WTC11 (cell line): ENCODE data around the gene RYR3. TPM values are rescaled to one million over a fixed set of nuclear protein-coding genes. Genes with fewer than 3 reads are reported as not detected.

Source experiments
- ATAC-seq: fragments of 200-7000 bp; cut with Tn5 transposase; 2 replicates; pipeline ENCODE4 v1.10.0; 2021; ENCODE audit warnings: mild to moderate bottlenecking, moderate library complexity
- CTCF ChIA-PET: fragments of 300-600 bp; sonication (Branson Sonifier 250); formaldehyde crosslinking; loops from one replicate; lab custom pipeline; 2021; ENCODE audit warnings: antibody characterized with exemption; lab: Charles Lee
- POLR2A ChIA-PET: fragments of 350-600 bp; sonication (Branson Sonifier 250); formaldehyde crosslinking; loops from one replicate; lab custom pipeline; 2021; ENCODE audit warnings: antibody characterized with exemption; lab: Charles Lee
- DNase-seq: peaks from one replicate; pipeline ENCODE4 v3.0.0; 2021; ENCODE audit warnings: low spot score
- H3K27ac Mint-ChIP-seq: 2 replicates; pipeline ENCODE4 v1.8.0; 2021; ENCODE audit warnings: mixed read lengths
- H3K27me3 Mint-ChIP-seq: 2 replicates; pipeline ENCODE4 v1.8.0; 2021; ENCODE audit warnings: low read depth, mild to moderate bottlenecking, moderate library complexity, mixed read lengths
- H3K36me3 Mint-ChIP-seq: 2 replicates; pipeline ENCODE4 v1.8.0; 2021; ENCODE audit warnings: mixed read lengths
- H3K4me1 Mint-ChIP-seq: 2 replicates; pipeline ENCODE4 v1.8.0; 2022; ENCODE audit warnings: mixed read lengths
- H3K4me3 Mint-ChIP-seq: 2 replicates; pipeline ENCODE4 v1.8.0; 2021; ENCODE audit warnings: mild to moderate bottlenecking, moderate library complexity, mixed read lengths
- H3K9me3 Mint-ChIP-seq: 2 replicates; pipeline ENCODE4 v1.8.0; 2021; ENCODE audit warnings: mixed read lengths
- AFF4 ChIP-seq: sonication (generic); formaldehyde crosslinking; IDR thresholded peaks from 2 replicates; pipeline ENCODE4 v1.8.1; 2023; ENCODE audit warnings: mild to moderate bottlenecking, missing genetic modification reagents, borderline replicate concordance
- CREM ChIP-seq: sonication (generic); formaldehyde crosslinking; IDR thresholded peaks from 2 replicates; pipeline ENCODE4 v1.8.1; 2022; ENCODE audit warnings: mild to moderate bottlenecking, missing genetic modification reagents, moderate library complexity
- E2F4 ChIP-seq: sonication (generic); formaldehyde crosslinking; IDR thresholded peaks from 2 replicates; pipeline ENCODE4 v1.8.1; 2022; ENCODE audit warnings: low read depth, mild to moderate bottlenecking, moderate library complexity, missing genetic modification reagents, borderline replicate concordance
- MYBL2 ChIP-seq: sonication (generic); formaldehyde crosslinking; IDR thresholded peaks from 2 replicates; pipeline ENCODE4 v1.8.1; 2023; ENCODE audit warnings: mild to moderate bottlenecking, moderate library complexity, missing genetic modification reagents
- total RNA-seq: library from RNA; stranded (reverse); gene quantifications from 3 replicates; pipeline ENCODE4 v1.2.3, GENCODE V29; 2021
- TF ChIP-seq, protein P1 (sequence below): sonication (generic); formaldehyde crosslinking; IDR thresholded peaks from 2 replicates; pipeline ENCODE4 v1.8.0; 2022; ENCODE audit warnings: mild to moderate bottlenecking, missing genetic modification reagents
- TF ChIP-seq, protein P2 (sequence below): sonication (generic); formaldehyde crosslinking; IDR thresholded peaks from 2 replicates; pipeline ENCODE4 v1.8.1; 2023; ENCODE audit warnings: mild to moderate bottlenecking, missing genetic modification reagents, moderate library complexity
- TF ChIP-seq, protein P3 (sequence below): fragments of 250-450 bp; sonication (Bioruptor Pico); conservative IDR thresholded peaks from 2 replicates; pipeline ENCODE4 v1.9.0; 2021; ENCODE audit warnings: mild to moderate bottlenecking
- TF ChIP-seq, protein P4 (sequence below): sonication (generic); formaldehyde crosslinking; conservative IDR thresholded peaks from 2 replicates; pipeline ENCODE4 v1.8.1; 2023; ENCODE audit warnings: mild to moderate bottlenecking, low read depth, missing genetic modification reagents, moderate library complexity
- TF ChIP-seq, protein P5 (sequence below): fragments of 250-450 bp; sonication (Bioruptor Pico); IDR thresholded peaks from 2 replicates; pipeline ENCODE4 v1.9.0; 2021; ENCODE audit warnings: mild to moderate bottlenecking, borderline replicate concordance

The RYR3 gene
- total RNA-seq, 1 experiment from 2014 or later, result 1.4 TPM

DNA sequence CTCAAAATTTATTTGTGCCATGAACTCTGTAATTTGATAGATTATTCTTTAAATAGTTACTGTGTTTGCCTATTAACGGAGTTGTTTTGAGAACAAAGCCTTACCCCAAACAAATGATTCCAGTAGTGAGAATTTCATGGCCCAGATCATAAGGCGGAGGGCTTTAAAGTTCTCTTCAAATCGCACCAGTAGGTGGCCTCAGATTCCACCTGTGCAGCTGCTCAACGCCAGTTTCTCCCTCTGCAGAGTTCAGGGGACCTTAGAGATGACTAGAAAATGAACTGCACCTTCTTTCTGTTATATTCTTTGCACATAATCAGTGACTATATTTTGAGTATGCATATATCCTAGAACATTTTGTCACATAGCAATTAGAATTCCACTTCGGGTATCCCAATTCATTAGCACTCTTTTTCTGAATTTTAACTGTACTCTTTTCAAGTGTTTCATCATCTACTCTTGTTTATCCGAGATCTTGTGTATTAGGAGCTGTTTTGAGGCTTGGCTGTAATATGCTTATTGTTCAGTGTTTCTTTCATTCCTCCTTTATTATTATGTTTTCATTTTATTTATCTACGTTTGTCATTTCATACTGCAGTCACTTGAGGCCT, 425.0 kb downstream of the RYR3 start:
- ATAC-seq (0 out of 2 replicates have a peak, but pooled peaks have one; percentile 55), DNase-seq (peak; percentile 46)
- peaks cover 13% of the 10 kb centered on the region for H3K4me1 Mint-ChIP-seq
- CTCF ChIA-PET, result interaction anchor here (0.6 to 5.9 kb wide), 11 partner anchors 12 to 1071 kb away, joined by 3 to 62 read pairs (median 3); partner anchors contain the start of gene CHRM5
- H3K9me3 Mint-ChIP-seq, result no peaks in the 10 kb centered on the region
- no peak overlapping the region for H3K27ac Mint-ChIP-seq
- H3K36me3 Mint-ChIP-seq, result no peaks in the 10 kb centered on the region
- POLR2A ChIA-PET, result no interaction called here
- no peaks in the 10 kb centered on the region; the same call in 1 of the 2 replicates for H3K27me3 Mint-ChIP-seq
- no peak for TF ChIP-seq MYBL2 (CRISPR knock-in tag)
- TF ChIP-seq, protein P1, sequence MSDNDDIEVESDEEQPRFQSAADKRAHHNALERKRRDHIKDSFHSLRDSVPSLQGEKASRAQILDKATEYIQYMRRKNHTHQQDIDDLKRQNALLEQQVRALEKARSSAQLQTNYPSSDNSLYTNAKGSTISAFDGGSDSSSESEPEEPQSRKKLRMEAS (CRISPR knock-in tag), result no peak
- TF ChIP-seq AFF4 (CRISPR knock-in tag), result no peak
- TF ChIP-seq CREM (CRISPR knock-in tag), result no peak
- TF ChIP-seq, protein P2, sequence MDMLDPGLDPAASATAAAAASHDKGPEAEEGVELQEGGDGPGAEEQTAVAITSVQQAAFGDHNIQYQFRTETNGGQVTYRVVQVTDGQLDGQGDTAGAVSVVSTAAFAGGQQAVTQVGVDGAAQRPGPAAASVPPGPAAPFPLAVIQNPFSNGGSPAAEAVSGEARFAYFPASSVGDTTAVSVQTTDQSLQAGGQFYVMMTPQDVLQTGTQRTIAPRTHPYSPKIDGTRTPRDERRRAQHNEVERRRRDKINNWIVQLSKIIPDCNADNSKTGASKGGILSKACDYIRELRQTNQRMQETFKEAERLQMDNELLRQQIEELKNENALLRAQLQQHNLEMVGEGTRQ (CRISPR knock-in tag), result no peak
- TF ChIP-seq, protein P3, sequence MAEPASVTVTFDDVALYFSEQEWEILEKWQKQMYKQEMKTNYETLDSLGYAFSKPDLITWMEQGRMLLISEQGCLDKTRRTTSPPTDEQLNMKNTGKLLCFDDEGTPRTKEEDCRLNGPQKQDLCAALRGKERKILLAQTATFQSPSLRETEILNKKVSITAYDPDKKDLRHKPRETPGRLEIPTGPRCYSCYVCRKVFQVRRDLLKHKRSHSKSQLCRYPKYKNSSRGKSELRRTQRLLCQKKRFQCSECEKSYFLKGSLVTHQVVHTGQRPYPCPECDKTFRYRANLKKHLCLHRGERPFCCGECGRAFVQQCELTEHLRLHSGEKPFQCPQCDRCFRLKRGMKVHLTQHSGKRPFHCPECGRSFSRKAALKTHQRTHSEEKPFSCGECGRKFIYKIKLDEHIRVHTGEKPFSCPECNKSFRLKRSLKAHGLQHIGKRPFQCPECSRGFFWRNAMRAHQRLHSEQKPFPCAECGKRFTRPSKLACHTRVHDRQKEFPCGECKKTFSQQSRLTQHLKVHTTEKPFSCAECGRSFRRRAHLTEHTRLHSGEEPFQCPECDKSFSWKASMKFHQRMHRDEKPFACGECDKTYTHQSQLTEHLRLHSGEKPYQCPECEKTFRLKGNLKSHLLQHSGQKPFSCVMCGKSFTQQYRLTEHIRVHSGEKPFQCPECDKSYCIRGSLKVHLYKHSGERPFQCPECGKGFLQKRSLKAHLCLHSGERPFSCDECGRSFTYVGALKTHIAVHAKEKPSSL (CRISPR knock-in tag), result no peak
- TF ChIP-seq, protein P4, sequence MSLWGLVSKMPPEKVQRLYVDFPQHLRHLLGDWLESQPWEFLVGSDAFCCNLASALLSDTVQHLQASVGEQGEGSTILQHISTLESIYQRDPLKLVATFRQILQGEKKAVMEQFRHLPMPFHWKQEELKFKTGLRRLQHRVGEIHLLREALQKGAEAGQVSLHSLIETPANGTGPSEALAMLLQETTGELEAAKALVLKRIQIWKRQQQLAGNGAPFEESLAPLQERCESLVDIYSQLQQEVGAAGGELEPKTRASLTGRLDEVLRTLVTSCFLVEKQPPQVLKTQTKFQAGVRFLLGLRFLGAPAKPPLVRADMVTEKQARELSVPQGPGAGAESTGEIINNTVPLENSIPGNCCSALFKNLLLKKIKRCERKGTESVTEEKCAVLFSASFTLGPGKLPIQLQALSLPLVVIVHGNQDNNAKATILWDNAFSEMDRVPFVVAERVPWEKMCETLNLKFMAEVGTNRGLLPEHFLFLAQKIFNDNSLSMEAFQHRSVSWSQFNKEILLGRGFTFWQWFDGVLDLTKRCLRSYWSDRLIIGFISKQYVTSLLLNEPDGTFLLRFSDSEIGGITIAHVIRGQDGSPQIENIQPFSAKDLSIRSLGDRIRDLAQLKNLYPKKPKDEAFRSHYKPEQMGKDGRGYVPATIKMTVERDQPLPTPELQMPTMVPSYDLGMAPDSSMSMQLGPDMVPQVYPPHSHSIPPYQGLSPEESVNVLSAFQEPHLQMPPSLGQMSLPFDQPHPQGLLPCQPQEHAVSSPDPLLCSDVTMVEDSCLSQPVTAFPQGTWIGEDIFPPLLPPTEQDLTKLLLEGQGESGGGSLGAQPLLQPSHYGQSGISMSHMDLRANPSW (CRISPR knock-in tag), result no peak
- TF ChIP-seq E2F4 (CRISPR knock-in tag), result no peak
- TF ChIP-seq, protein P5, sequence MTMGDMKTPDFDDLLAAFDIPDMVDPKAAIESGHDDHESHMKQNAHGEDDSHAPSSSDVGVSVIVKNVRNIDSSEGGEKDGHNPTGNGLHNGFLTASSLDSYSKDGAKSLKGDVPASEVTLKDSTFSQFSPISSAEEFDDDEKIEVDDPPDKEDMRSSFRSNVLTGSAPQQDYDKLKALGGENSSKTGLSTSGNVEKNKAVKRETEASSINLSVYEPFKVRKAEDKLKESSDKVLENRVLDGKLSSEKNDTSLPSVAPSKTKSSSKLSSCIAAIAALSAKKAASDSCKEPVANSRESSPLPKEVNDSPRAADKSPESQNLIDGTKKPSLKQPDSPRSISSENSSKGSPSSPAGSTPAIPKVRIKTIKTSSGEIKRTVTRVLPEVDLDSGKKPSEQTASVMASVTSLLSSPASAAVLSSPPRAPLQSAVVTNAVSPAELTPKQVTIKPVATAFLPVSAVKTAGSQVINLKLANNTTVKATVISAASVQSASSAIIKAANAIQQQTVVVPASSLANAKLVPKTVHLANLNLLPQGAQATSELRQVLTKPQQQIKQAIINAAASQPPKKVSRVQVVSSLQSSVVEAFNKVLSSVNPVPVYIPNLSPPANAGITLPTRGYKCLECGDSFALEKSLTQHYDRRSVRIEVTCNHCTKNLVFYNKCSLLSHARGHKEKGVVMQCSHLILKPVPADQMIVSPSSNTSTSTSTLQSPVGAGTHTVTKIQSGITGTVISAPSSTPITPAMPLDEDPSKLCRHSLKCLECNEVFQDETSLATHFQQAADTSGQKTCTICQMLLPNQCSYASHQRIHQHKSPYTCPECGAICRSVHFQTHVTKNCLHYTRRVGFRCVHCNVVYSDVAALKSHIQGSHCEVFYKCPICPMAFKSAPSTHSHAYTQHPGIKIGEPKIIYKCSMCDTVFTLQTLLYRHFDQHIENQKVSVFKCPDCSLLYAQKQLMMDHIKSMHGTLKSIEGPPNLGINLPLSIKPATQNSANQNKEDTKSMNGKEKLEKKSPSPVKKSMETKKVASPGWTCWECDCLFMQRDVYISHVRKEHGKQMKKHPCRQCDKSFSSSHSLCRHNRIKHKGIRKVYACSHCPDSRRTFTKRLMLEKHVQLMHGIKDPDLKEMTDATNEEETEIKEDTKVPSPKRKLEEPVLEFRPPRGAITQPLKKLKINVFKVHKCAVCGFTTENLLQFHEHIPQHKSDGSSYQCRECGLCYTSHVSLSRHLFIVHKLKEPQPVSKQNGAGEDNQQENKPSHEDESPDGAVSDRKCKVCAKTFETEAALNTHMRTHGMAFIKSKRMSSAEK (CRISPR knock-in tag), result no peak
- no peak overlapping the region for H3K4me3 Mint-ChIP-seq
